Measurements from ENCODE around the gene XIRP2. TPM values are rescaled to one million over a fixed set of nuclear protein-coding genes. Genes with fewer than 3 reads are reported as not detected.

XIRP2 gene
- total RNA-seq, 2 donors from 2014 or later = not detected

DNA sequence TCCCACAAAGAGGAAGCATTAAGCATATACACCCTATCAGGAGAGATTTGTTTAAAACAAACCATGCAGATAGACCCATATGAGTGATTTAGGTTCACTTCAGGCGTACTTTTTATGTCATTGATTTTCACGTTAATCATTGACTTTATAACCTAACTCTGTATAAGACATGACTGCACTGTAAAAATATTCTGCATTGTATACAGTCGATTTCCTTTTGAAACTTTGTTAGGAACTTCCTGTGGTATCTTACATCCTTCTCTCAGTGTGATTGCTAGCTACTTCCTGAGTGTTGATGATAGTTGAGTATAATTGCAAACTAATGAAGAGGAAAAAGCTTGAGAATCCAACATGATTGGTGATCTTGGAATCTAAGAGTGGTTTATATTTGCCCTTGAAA lies 69.4 kb downstream of the XIRP2 start:
- Histone ChIP-seq H3K4me1 (ENCODE audit: control insufficient read depth in 1 of 2, low read depth in 2 of 2) (peaks cover 0 to 13% of the 10 kb centered on the region in 2 donors), H3K36me3 (no peaks in the 10 kb centered on the region), H3K9me3 (no peaks in the 10 kb centered on the region), H3K27me3 (replicated peaks; ENCODE audit: insufficient read depth) (no peaks in the 10 kb centered on the region), H3K27ac (no peak overlapping the region), H3K4me3 (no peak overlapping the region)
- DNase-seq (ENCODE audit: low spot score) = no peak
- TF ChIP-seq, protein P1, sequence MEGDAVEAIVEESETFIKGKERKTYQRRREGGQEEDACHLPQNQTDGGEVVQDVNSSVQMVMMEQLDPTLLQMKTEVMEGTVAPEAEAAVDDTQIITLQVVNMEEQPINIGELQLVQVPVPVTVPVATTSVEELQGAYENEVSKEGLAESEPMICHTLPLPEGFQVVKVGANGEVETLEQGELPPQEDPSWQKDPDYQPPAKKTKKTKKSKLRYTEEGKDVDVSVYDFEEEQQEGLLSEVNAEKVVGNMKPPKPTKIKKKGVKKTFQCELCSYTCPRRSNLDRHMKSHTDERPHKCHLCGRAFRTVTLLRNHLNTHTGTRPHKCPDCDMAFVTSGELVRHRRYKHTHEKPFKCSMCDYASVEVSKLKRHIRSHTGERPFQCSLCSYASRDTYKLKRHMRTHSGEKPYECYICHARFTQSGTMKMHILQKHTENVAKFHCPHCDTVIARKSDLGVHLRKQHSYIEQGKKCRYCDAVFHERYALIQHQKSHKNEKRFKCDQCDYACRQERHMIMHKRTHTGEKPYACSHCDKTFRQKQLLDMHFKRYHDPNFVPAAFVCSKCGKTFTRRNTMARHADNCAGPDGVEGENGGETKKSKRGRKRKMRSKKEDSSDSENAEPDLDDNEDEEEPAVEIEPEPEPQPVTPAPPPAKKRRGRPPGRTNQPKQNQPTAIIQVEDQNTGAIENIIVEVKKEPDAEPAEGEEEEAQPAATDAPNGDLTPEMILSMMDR (IDR thresholded peaks at IDR 0.05) = no peak
- no peak for ATAC-seq (ENCODE audit: insufficient number of reproducible peaks, low FRiP score, low read depth)

DNA sequence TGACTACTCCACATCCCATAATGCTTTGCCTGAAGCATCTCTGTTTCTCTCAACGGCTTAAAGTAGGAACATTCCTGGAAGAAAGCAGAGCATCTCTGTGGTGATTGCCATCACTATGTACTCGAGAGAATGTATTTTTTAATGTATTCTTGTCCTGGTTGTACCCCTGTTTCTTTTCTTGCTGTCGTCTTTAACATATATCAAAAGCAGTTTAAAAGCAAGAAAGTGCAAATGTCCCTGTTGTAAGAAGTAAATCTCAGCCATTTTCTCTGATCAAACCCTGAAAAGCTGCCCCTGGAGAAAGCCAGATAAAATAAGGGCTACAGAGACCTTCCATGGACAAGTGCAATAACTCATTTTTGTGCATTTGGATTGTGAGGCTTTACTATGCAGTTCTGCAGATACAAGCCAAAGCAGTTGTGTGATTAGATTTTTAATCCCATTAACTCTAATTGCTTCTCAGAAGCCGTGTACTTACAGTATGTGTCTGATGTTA lies 70.8 kb downstream of the XIRP2 start:
- H3K27ac ChIP-seq = no peak overlapping the region
- H3K9me3 ChIP-seq = no peaks in the 10 kb centered on the region
- ATAC-seq (ENCODE audit: insufficient number of reproducible peaks, low FRiP score, low read depth) = no peak
- H3K27me3 ChIP-seq (replicated peaks; ENCODE audit: insufficient read depth) = no peaks in the 10 kb centered on the region
- TF ChIP-seq, protein P1 (IDR thresholded peaks at IDR 0.05) = no peak
- peaks cover 0 to 13% of the 10 kb centered on the region in 2 donors for H3K4me1 ChIP-seq (ENCODE audit: control insufficient read depth in 1 of 2, low read depth in 2 of 2)
- H3K4me3 ChIP-seq = no peak overlapping the region
- no peak for DNase-seq (ENCODE audit: low spot score)
- no peaks in the 10 kb centered on the region for H3K36me3 ChIP-seq

DNA sequence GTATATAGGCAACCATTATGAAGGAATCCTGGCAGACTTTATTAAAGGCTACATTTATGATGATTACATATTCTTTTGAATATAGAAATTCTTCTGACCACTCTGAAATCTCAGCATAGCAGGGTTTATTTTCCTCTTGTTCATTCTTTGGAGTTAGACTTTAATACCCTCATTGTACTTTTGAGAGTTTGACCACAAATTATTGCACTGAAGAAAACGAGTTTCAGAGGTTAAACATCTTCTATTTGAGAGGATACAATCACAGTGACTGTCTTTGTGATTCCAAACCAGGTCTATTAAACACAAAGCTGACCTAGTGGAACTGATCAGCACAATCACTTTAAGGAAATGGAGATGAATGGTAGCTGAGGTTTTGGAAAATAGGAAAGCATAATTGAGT lies 71.3 kb downstream of the XIRP2 start:
- DNase-seq (ENCODE audit: low spot score) = no peak
- no peak for ATAC-seq (ENCODE audit: insufficient number of reproducible peaks, low FRiP score, low read depth)
- Histone ChIP-seq H3K9me3 (no peaks in the 10 kb centered on the region), H3K27me3 (replicated peaks; ENCODE audit: insufficient read depth) (no peaks in the 10 kb centered on the region), H3K4me1 (ENCODE audit: control insufficient read depth in 1 of 2, low read depth in 2 of 2) (peaks cover 0 to 13% of the 10 kb centered on the region in 2 donors), H3K27ac (no peak overlapping the region), H3K36me3 (no peaks in the 10 kb centered on the region), H3K4me3 (no peak overlapping the region)
- TF ChIP-seq, protein P1 (IDR thresholded peaks at IDR 0.05) = no peak

DNA sequence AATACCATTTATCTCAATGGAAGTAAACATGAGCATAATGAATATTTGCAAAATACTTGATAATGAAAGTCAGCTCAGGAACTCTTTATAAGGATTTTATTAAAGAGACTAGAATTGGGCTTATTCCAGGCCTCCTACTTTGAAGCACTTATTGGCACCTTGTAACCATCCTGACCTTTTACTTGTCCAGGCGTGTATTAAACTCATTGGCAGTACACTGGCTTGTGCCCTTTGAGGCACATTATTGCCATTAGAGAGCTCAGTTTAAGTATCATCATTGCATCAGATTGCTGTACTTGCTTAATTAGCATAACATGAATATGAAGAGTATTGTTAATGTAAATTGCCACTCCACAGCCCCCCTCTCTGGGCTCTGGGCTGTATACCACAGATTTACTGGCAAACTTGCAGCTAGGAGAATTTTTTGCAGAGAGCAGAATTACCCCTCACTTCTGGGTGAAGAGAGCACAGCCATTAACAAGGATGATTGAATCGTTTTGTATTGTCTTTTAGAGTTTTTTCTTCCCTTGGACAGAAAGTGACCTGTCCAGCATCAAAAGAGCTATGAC lies 72.5 kb downstream of the XIRP2 start:
- DNase-seq (ENCODE audit: low spot score) (no peak), ATAC-seq (ENCODE audit: insufficient number of reproducible peaks, low FRiP score, low read depth) (no peak)
- Histone ChIP-seq H3K4me3 (no peak overlapping the region), H3K27me3 (replicated peaks; ENCODE audit: insufficient read depth) (no peaks in the 10 kb centered on the region), H3K36me3 (no peaks in the 10 kb centered on the region), H3K27ac (no peak overlapping the region), H3K4me1 (ENCODE audit: control insufficient read depth in 1 of 2, low read depth in 2 of 2) (peaks cover 0 to 13% of the 10 kb centered on the region in 2 donors), H3K9me3 (no peaks in the 10 kb centered on the region)
- TF ChIP-seq, protein P1 (IDR thresholded peaks at IDR 0.05) = no peak

DNA sequence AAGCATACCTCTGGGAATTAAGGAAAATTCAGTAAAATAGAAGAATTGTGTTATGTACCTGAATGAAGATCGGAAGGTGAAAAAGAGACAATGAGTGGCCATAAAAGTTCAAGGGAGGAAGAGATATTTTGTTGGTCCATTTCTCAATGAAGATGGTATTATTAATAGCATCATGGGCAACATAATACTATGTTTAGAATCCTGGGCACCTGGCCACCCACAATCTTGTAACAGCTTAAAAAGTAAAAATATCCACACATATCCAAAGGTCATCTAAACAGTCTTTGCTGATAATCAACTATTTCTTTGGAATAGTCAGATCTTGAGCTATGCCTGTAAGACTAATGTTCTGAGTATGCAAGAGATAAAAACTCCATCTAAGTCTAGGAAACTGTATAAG lies 73.7 kb downstream of the XIRP2 start:
- Histone ChIP-seq H3K4me1 (ENCODE audit: control insufficient read depth in 1 of 2, low read depth in 2 of 2) (peaks cover 0 to 13% of the 10 kb centered on the region in 2 donors), H3K27me3 (replicated peaks; ENCODE audit: insufficient read depth) (no peaks in the 10 kb centered on the region), H3K36me3 (no peaks in the 10 kb centered on the region), H3K9me3 (no peaks in the 10 kb centered on the region), H3K4me3 (no peak overlapping the region), H3K27ac (no peak overlapping the region)
- DNase-seq (ENCODE audit: low spot score) (no peak), ATAC-seq (ENCODE audit: insufficient number of reproducible peaks, low FRiP score, low read depth) (no peak)
- TF ChIP-seq, protein P1 (IDR thresholded peaks at IDR 0.05) = no peak

All from thoracic aorta (tissue), 2 donors.